GM19351 (cell line): ENCODE measurements around the gene MINDY4.
"Not testable (repeated sequence)": the region's sequence is repeated elsewhere in the genome, so short reads cannot be mapped to it uniquely, and the experiment has no call there.

Experiments used
- ATAC-seq: cut with Tn5 transposase; IDR thresholded peaks from one replicate; pipeline ENCODE4 v1.9.1; 2021; ENCODE audit warnings: mild to moderate bottlenecking, moderate library complexity; ENCODE audit not compliant: unreplicated experiment

The MINDY4 gene

GRCh38 chr7:30831227-30831626 is 60.0 kb downstream of the MINDY4 start:
- ATAC-seq = no peak

- no peak for ATAC-seq
Measured at GRCh38 chr7:30831936-30832335, 60.7 kb downstream of the MINDY4 start.

- ATAC-seq = not testable (repeated sequence)
Measured at GRCh38 chr7:30834017-30834674, 62.9 kb downstream of the MINDY4 start.

GRCh38 chr7:30835396-30835915 is 64.2 kb downstream of the MINDY4 start:
- no peak for ATAC-seq

- ATAC-seq = no peak
Measured at GRCh38 chr7:30836991-30837390, 65.8 kb downstream of the MINDY4 start.

- no peak for ATAC-seq
Measured at GRCh38 chr7:30837581-30837980, 66.4 kb downstream of the MINDY4 start.

- ATAC-seq = no peak
Measured at GRCh38 chr7:30838008-30838407, 66.8 kb downstream of the MINDY4 start.

- ATAC-seq = no peak
Measured at GRCh38 chr7:30840141-30841024, 69.2 kb downstream of the MINDY4 start.

- ATAC-seq = no peak
Measured at GRCh38 chr7:30841025-30841735, 70.0 kb downstream of the MINDY4 start.

GRCh38 chr7:30841801-30842541 is 70.8 kb downstream of the MINDY4 start:
- no peak for ATAC-seq

GRCh38 chr7:30842542-30843451 is 71.6 kb downstream of the MINDY4 start:
- ATAC-seq = no peak

- ATAC-seq = no peak
Measured at GRCh38 chr7:30843741-30844482, 72.7 kb downstream of the MINDY4 start.

- ATAC-seq = no peak
Measured at GRCh38 chr7:30844483-30844874, 73.3 kb downstream of the MINDY4 start.

- no peak for ATAC-seq
Measured at GRCh38 chr7:30844916-30845315, 73.7 kb downstream of the MINDY4 start.

GRCh38 chr7:30845426-30846135 is 74.4 kb downstream of the MINDY4 start:
- no peak for ATAC-seq

GRCh38 chr7:30846378-30846777 is 75.2 kb downstream of the MINDY4 start:
- no peak for ATAC-seq

- ATAC-seq = peak; percentile 44
Measured at GRCh38 chr7:30848121-30848855, 77.1 kb downstream of the MINDY4 start.

- no peak for ATAC-seq
Measured at GRCh38 chr7:30849565-30849964, 78.3 kb downstream of the MINDY4 start.
